Astrocyte (in vitro differentiated cells and primary cell): ENCODE results near the gene UMOD. TPM values are rescaled to one million over a fixed set of nuclear protein-coding genes. Genes with fewer than 3 reads are reported as not detected.

ENCODE experiments used
- DNase-seq: peaks from one replicate; pipeline ENCODE4 v3.0.0-alpha.2; 2010; ENCODE audit warnings: low read depth
- FAIRE-seq: peaks from 2 replicates; lab custom pipeline; 2011; peaks lifted over from hg19 to GRCh38; lab: Jason Lieb, UNC
- H2AFZ ChIP-seq: 2 replicates; pipeline ENCODE4 v1.6.0; 2012; ENCODE audit warnings: low read depth, low read length, inconsistent platforms
- H3K27ac ChIP-seq: 2 replicates; pipeline ENCODE4 v1.5.1; 2011; ENCODE audit warnings: low read depth, low read length, inconsistent platforms
- H3K27me3 ChIP-seq: 2 replicates; pipeline ENCODE4 v1.6.0; 2011; ENCODE audit warnings: low read length, inconsistent platforms; ENCODE audit not compliant: insufficient read depth
- H3K36me3 ChIP-seq: 2 replicates; pipeline ENCODE4 v1.5.1; 2011; ENCODE audit warnings: low read length, inconsistent platforms; ENCODE audit not compliant: insufficient read depth
- H3K4me1 ChIP-seq: 2 replicates; pipeline ENCODE4 v1.5.1; 2011; ENCODE audit warnings: low read length, inconsistent platforms; ENCODE audit not compliant: insufficient read depth
- H3K4me2 ChIP-seq: 2 replicates; pipeline ENCODE4 v1.6.0; 2012; ENCODE audit warnings: low read length, inconsistent platforms
- H3K4me3 ChIP-seq: 2 replicates; pipeline ENCODE4 v1.5.1; 2011; ENCODE audit warnings: low read depth, mild to moderate bottlenecking, low read length, inconsistent platforms; ENCODE audit not compliant: insufficient read depth
- H3K79me2 ChIP-seq: 2 replicates; pipeline ENCODE4 v1.6.0; 2012; ENCODE audit warnings: mild to moderate bottlenecking, low read length, inconsistent platforms; ENCODE audit not compliant: insufficient read depth
- H3K9ac ChIP-seq: 2 replicates; pipeline ENCODE4 v1.6.0; 2012; ENCODE audit warnings: mild to moderate bottlenecking, low read length, inconsistent platforms
- H3K9me3 ChIP-seq: 2 replicates; pipeline ENCODE4 v1.5.1; 2012; ENCODE audit warnings: low read depth, mild to moderate bottlenecking, low read length, inconsistent platforms; ENCODE audit not compliant: insufficient read depth
- H4K20me1 ChIP-seq: 2 replicates; pipeline ENCODE4 v1.6.0; 2012; ENCODE audit warnings: low read length, inconsistent platforms; ENCODE audit not compliant: insufficient read depth
- H3K27ac Mint-ChIP-seq: one replicate; pipeline ENCODE4 v1.8.0; 2021; ENCODE audit warnings: mild to moderate bottlenecking, mixed read lengths; ENCODE audit not compliant: unreplicated experiment
- H3K27me3 Mint-ChIP-seq: one replicate; pipeline ENCODE4 v1.8.0; 2021; ENCODE audit warnings: low read depth, mixed read lengths; ENCODE audit not compliant: unreplicated experiment
- H3K36me3 Mint-ChIP-seq: one replicate; pipeline ENCODE4 v1.8.0; 2021; ENCODE audit warnings: low read depth, mixed read lengths; ENCODE audit not compliant: unreplicated experiment
- H3K4me1 Mint-ChIP-seq: one replicate; pipeline ENCODE4 v1.8.0; 2021; ENCODE audit warnings: low read depth, mixed read lengths; ENCODE audit not compliant: unreplicated experiment
- H3K4me3 Mint-ChIP-seq: one replicate; pipeline ENCODE4 v1.8.0; 2021; ENCODE audit warnings: mild to moderate bottlenecking, moderate library complexity, mixed read lengths; ENCODE audit not compliant: unreplicated experiment
- H3K9me3 Mint-ChIP-seq: one replicate; pipeline ENCODE4 v1.8.0; 2021; ENCODE audit warnings: mild to moderate bottlenecking, mixed read lengths; ENCODE audit not compliant: unreplicated experiment
- EZH2 ChIP-seq: IDR thresholded peaks from 2 replicates; pipeline ENCODE4 v1.6.1; 2012; ENCODE audit warnings: mild to moderate bottlenecking, low read length, inconsistent platforms; ENCODE audit not compliant: insufficient read depth
- total RNA-seq: library from RNA; stranded (reverse); gene quantifications from 2 replicates; pipeline ENCODE4 v1.2.1, GENCODE V29; 2021
- TF ChIP-seq, protein P1 (sequence below): IDR thresholded peaks from 2 replicates; pipeline ENCODE4 v1.5.1; 2011; ENCODE audit warnings: low read depth, mild to moderate bottlenecking, inconsistent platforms, low read length, moderate library complexity; ENCODE audit not compliant: insufficient read depth

Gene UMOD
- total RNA-seq, 1 donor from 2014 or later, result not detected

- no peaks in the 10 kb centered on the region for H3K4me1 ChIP-seq
- no peak for FAIRE-seq
These were observed 34.1 kb downstream of the UMOD start for GRCh38 chr16:20318437-20318836.

GRCh38 chr16:20318006-20318405, 34.5 kb downstream of the UMOD start:
- DNase-seq (no peak), FAIRE-seq (no peak)
- Histone ChIP-seq H3K4me2 (no peak overlapping the region), H3K27ac (no peak overlapping the region), H3K36me3 (no peaks in the 10 kb centered on the region), H4K20me1 (no peaks in the 10 kb centered on the region), H3K4me3 (no peak overlapping the region), H3K9ac (no peak overlapping the region), H3K4me1 (no peaks in the 10 kb centered on the region), H3K9me3 (no peaks in the 10 kb centered on the region), H3K79me2 (no peaks in the 10 kb centered on the region), H3K27me3 (no peaks in the 10 kb centered on the region), H2AFZ (no peak overlapping the region)
- H3K4me3 Mint-ChIP-seq, result no peak overlapping the region
- no peaks in the 10 kb centered on the region for H3K9me3 Mint-ChIP-seq
- H3K36me3 Mint-ChIP-seq, result no peaks in the 10 kb centered on the region
- no peak overlapping the region for H3K27ac Mint-ChIP-seq
- no peak for TF ChIP-seq EZH2
- TF ChIP-seq, protein P1, sequence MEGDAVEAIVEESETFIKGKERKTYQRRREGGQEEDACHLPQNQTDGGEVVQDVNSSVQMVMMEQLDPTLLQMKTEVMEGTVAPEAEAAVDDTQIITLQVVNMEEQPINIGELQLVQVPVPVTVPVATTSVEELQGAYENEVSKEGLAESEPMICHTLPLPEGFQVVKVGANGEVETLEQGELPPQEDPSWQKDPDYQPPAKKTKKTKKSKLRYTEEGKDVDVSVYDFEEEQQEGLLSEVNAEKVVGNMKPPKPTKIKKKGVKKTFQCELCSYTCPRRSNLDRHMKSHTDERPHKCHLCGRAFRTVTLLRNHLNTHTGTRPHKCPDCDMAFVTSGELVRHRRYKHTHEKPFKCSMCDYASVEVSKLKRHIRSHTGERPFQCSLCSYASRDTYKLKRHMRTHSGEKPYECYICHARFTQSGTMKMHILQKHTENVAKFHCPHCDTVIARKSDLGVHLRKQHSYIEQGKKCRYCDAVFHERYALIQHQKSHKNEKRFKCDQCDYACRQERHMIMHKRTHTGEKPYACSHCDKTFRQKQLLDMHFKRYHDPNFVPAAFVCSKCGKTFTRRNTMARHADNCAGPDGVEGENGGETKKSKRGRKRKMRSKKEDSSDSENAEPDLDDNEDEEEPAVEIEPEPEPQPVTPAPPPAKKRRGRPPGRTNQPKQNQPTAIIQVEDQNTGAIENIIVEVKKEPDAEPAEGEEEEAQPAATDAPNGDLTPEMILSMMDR, result no peak
- peaks cover 42% of the 10 kb centered on the region for H3K27me3 Mint-ChIP-seq
- H3K4me1 Mint-ChIP-seq, result no peaks in the 10 kb centered on the region

More at GRCh38 chr16:20318437-20318836, 34.1 kb downstream of the UMOD start:
- Mint-ChIP-seq H3K27me3 (peaks cover 43% of the 10 kb centered on the region), H3K36me3 (no peaks in the 10 kb centered on the region), H3K9me3 (no peaks in the 10 kb centered on the region), H3K4me1 (no peaks in the 10 kb centered on the region), H3K4me3 (no peak overlapping the region), H3K27ac (no peak overlapping the region)
- no peak for TF ChIP-seq EZH2
- TF ChIP-seq, protein P1, result no peak
- Histone ChIP-seq H3K79me2 (no peaks in the 10 kb centered on the region), H3K4me3 (no peak overlapping the region), H2AFZ (no peak overlapping the region), H4K20me1 (no peaks in the 10 kb centered on the region), H3K9me3 (no peaks in the 10 kb centered on the region), H3K27ac (no peak overlapping the region), H3K9ac (no peak overlapping the region), H3K27me3 (no peaks in the 10 kb centered on the region), H3K36me3 (no peaks in the 10 kb centered on the region), H3K4me2 (no peak overlapping the region)
- DNase-seq, result no peak

- Mint-ChIP-seq H3K36me3 (no peaks in the 10 kb centered on the region), H3K4me1 (no peaks in the 10 kb centered on the region), H3K4me3 (no peak overlapping the region), H3K9me3 (no peaks in the 10 kb centered on the region), H3K27ac (no peak overlapping the region), H3K27me3 (peaks cover 34% of the 10 kb centered on the region)
- no peak for DNase-seq
- no peak overlapping the region for H3K27ac ChIP-seq
- no peak for FAIRE-seq
- no peaks in the 10 kb centered on the region for H3K36me3 ChIP-seq
- no peaks in the 10 kb centered on the region for H3K79me2 ChIP-seq
- H3K4me3 ChIP-seq, result no peak overlapping the region
- no peak overlapping the region for H2AFZ ChIP-seq
- H3K4me1 ChIP-seq, result no peaks in the 10 kb centered on the region
- H3K9ac ChIP-seq, result no peak overlapping the region
- TF ChIP-seq, protein P1, result no peak
- no peak for TF ChIP-seq EZH2
- no peak overlapping the region for H3K4me2 ChIP-seq
- no peaks in the 10 kb centered on the region for H4K20me1 ChIP-seq
- H3K27me3 ChIP-seq, result no peaks in the 10 kb centered on the region
- H3K9me3 ChIP-seq, result no peaks in the 10 kb centered on the region
These were observed 35.4 kb downstream of the UMOD start for GRCh38 chr16:20317117-20317516.
